Stimulated activated CD8-positive, alpha-beta memory T cell treated with anti-CD3 and anti-CD28 coated beads, Interleukin-4, amount 100 ng/mL, for 24 hours (primary cell): ENCODE data around the gene TSPY1.
"Not testable (repeated sequence)": the region's sequence is repeated elsewhere in the genome, so short reads cannot be mapped to it uniquely, and the experiment has no call there.

Source experiments
- DNase-seq: peaks from one replicate; pipeline ENCODE4 v3.0.0-alpha.2; 2020; ENCODE audit warnings: low read depth

Gene TSPY1

GRCh38 chrY:9466655-9467054, at the start of gene TSPY1:
TSPY1 (plus strand) TSS chrY:9466955; CDS start chrY:9467001, 46 bp downstream.
- DNase-seq, result not testable (repeated sequence)

- not testable (repeated sequence) for DNase-seq
These were observed 20.2 kb downstream of the TSPY1 start, which contains the start of gene TSPY9 for GRCh38 chrY:9486967-9487366. TSPY9 (plus strand) TSS chrY:9487267; CDS start chrY:9487313, 46 bp downstream.

- not testable (repeated sequence) for DNase-seq
These were observed 37.6 kb downstream of the TSPY1 start for GRCh38 chrY:9504396-9504795.

- not testable (repeated sequence) for DNase-seq
These were observed 49.5 kb downstream of the TSPY1 start for GRCh38 chrY:9516287-9516686.
